RWPE1 (cell line): ENCODE measurements around the gene PYROXD2.

Experiments
- CTCF ChIA-PET: fragments of 350-600 bp; sonication (Branson Sonifier 250); formaldehyde crosslinking; extraction: SDS; loops from one replicate; lab custom pipeline; 2021; lab: Yijun Ruan, JAX
- POLR2A ChIA-PET: fragments of 400-600 bp; formaldehyde crosslinking; extraction: SDS; loops from one replicate; lab custom pipeline; 2020; ENCODE audit warnings: antibody characterized with exemption; ENCODE audit not compliant: low non-redundant PET; lab: Yijun Ruan, JAX
- DNase-seq: peaks from one replicate; pipeline ENCODE4 v3.0.0; 2012; ENCODE audit warnings: low spot score
- H3K27ac ChIP-seq: fragments of 450-650 bp; 2 replicates; pipeline ENCODE4 v1.5.1; 2017
- CTCF ChIP-seq: fragments of 450-650 bp; conservative IDR thresholded peaks from 2 replicates; pipeline ENCODE4 v1.5.1; 2017; ENCODE audit warnings: low read depth, mild to moderate bottlenecking

Gene PYROXD2

GRCh38 chr10:98417481-98417959 lies 2.5 kb upstream of the PYROXD2 start:
- DNase-seq, result no peak
- TF ChIP-seq CTCF, result no peak
- POLR2A ChIA-PET, result no interaction called here

GRCh38 chr10:98416606-98417388 lies 1.8 kb upstream of the PYROXD2 start:
- POLR2A ChIA-PET, result no interaction called here
- H3K27ac ChIP-seq, result peak overlapping the region; percentile 21; the same call in 1 of the 2 replicates
- CTCF ChIA-PET, result interaction anchor here (0.6 kb wide), 1 partner anchor 75 kb away, joined by 3 read pairs; no protein-coding TSS in a partner anchor
- TF ChIP-seq CTCF, result no peak
- DNase-seq, result no peak

More at GRCh38 chr10:98417481-98417959, 2.5 kb upstream of the PYROXD2 start:
- H3K27ac ChIP-seq, result peak overlapping the region; percentile 21; the same call in 1 of the 2 replicates
- CTCF ChIA-PET, result interaction anchor here (0.6 kb wide), 1 partner anchor 74 kb away, joined by 3 read pairs; no protein-coding TSS in a partner anchor

DNA sequence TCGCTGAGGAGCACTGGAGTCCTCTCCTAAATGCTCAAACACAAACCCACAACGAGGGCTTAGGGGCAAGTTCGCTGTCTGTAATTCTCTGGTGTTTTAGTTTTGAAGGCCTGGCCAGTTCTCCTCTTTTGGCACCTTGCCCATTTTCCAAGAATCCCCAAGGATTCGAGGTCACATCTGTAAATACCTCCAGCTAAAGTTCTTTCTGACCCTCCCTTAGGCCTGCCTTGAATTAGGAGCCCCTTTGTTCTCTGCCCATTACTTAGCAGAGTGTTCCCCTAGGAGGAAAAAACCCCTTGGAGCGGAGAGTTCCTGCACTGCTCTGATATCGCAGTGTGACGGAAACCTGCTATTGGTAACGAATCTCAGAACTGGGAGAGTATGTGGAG lies 743 bp upstream of the PYROXD2 start:
- peak overlapping the region; percentile 81 for H3K27ac ChIP-seq
- DNase-seq, result no peak
- ChIA-PET POLR2A (interaction anchor here (0.6 kb wide), 2 partner anchors 19 to 40 kb away, joined by 3 read pairs; no protein-coding TSS in a partner anchor), CTCF (interaction anchor here (1.0 to 1.2 kb wide), 2 partner anchors 10 to 30 kb away, joined by 4 read pairs; no protein-coding TSS in a partner anchor)
- no peak for TF ChIP-seq CTCF

GRCh38 chr10:98414578-98414931 lies 427 bp downstream of the PYROXD2 start:
- POLR2A ChIA-PET, result no interaction called here
- H3K27ac ChIP-seq, result peak overlapping the region; percentile 81
- CTCF ChIA-PET, result interaction anchor here (0.6 to 1.0 kb wide), 5 partner anchors 11 to 926 kb away, joined by 3 to 5 read pairs (median 3); no protein-coding TSS in a partner anchor
- no peak for DNase-seq
- TF ChIP-seq CTCF, result no peak

DNA sequence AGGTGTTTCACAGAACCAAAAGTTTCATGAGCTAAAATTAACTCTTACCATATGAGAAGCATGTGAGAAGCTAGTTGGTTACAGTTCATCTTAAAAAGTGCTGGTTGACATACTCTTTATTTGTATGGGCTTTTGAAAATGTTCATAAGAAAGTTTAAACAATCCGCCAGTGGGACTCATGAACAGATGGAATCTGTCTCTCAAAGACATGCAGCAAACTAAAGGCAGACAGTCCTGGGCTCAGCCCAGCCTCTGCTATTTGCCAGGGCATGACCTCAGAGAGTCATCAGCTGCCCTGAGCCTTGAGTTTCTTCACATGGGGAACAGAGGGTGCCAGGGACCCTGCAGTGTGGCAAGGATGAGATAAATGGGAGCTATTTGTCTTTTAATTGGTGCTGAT lies 3.2 kb downstream of the PYROXD2 start:
- H3K27ac ChIP-seq, result no peak overlapping the region
- TF ChIP-seq CTCF, result no peak
- ChIA-PET CTCF (interaction anchor here (0.6 to 1.1 kb wide), 2 partner anchors 14 to 254 kb away, joined by 3 to 4 read pairs; no protein-coding TSS in a partner anchor), POLR2A (interaction anchor here (0.6 to 0.7 kb wide), 3 partner anchors 43 to 120 kb away, joined by 4 to 5 read pairs (median 5); no protein-coding TSS in a partner anchor)
- DNase-seq, result no peak

- no peak for TF ChIP-seq CTCF
- no peak for DNase-seq
- CTCF ChIA-PET, result interaction anchor here (1.1 kb wide), 1 partner anchor 14 kb away, joined by 4 read pairs; no protein-coding TSS in a partner anchor
- no peak overlapping the region for H3K27ac ChIP-seq
- POLR2A ChIA-PET, result interaction anchor here (0.6 to 0.7 kb wide), 2 partner anchors 102 to 119 kb away, joined by 4 to 5 read pairs; no protein-coding TSS in a partner anchor
Measured at GRCh38 chr10:98411166-98411565, 3.8 kb downstream of the PYROXD2 start.
